Astrocyte of the spinal cord (primary cell): ENCODE measurements around the gene PATJ.
"Not testable (repeated sequence)": the region's sequence is repeated elsewhere in the genome, so short reads cannot be mapped to it uniquely, and the experiment has no call there.

Source experiments
- DNase-seq: peaks from one replicate; pipeline ENCODE4 v3.0.0; 2011; ENCODE audit warnings: low read depth, low spot score
- H3K4me3 ChIP-seq: 2 replicates; pipeline ENCODE4 v1.5.1; 2011; ENCODE audit warnings: low read depth, mild to moderate bottlenecking, low read length, moderate library complexity
- in situ Hi-C: cut with HindIII; loops from 2 replicates; pipeline ENCODE4 v1.10.0; 2017; ENCODE audit warnings: low sequenced_read_pairs
- TF ChIP-seq, protein P1 (sequence below): IDR thresholded peaks from 2 replicates; pipeline ENCODE4 v1.5.1; 2012; ENCODE audit warnings: low read depth, mild to moderate bottlenecking, low read length, inconsistent platforms

Gene PATJ

GRCh38 chr1:61779231-61779630 is 37.0 kb downstream of the PATJ start:
- no peak overlapping the region for H3K4me3 ChIP-seq
- in situ Hi-C loops, result no loop called here
- no peak for DNase-seq
- TF ChIP-seq, protein P1, sequence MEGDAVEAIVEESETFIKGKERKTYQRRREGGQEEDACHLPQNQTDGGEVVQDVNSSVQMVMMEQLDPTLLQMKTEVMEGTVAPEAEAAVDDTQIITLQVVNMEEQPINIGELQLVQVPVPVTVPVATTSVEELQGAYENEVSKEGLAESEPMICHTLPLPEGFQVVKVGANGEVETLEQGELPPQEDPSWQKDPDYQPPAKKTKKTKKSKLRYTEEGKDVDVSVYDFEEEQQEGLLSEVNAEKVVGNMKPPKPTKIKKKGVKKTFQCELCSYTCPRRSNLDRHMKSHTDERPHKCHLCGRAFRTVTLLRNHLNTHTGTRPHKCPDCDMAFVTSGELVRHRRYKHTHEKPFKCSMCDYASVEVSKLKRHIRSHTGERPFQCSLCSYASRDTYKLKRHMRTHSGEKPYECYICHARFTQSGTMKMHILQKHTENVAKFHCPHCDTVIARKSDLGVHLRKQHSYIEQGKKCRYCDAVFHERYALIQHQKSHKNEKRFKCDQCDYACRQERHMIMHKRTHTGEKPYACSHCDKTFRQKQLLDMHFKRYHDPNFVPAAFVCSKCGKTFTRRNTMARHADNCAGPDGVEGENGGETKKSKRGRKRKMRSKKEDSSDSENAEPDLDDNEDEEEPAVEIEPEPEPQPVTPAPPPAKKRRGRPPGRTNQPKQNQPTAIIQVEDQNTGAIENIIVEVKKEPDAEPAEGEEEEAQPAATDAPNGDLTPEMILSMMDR, result no peak

DNA sequence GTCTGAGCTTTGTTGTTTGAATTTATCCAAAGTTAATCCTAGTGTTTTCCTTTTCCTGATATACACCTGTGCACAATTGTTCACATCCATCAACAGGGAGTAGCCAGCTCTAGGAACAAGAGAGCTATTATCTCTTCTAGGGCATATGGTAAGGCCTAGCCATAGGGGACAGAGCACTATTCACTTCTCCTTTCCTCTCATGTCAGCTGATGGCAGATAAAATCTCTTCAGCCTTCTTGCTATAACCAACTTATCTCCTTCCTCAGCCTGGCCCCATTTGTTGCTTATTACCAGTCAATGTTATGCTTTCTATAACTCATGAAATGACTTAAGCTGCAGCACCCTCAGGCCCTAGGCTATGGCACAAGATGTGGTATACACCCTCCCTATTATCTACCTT is 38.9 kb downstream of the PATJ start:
- H3K4me3 ChIP-seq, result no peak overlapping the region
- TF ChIP-seq, protein P1, result no peak
- no peak for DNase-seq
- in situ Hi-C loops, result no loop called here

DNA sequence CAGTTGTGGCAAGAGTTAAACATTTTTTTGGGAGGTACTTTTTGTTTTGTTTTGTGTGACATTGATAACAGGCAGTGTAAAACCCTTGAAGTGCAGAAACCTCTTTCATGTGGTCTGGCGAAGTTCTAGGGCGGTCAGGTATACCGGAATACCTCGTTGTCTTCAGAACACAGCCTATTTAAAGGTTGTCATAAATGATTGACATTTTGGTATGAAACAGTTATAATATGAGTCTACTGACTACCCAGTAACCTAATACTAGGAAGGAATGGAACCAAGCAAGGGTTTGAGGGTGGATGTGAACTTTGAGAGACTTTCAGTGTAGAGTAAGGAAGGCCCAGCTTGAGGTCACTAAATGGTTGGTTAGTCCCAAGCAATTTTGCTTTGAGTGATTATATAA is 40.5 kb downstream of the PATJ start:
- TF ChIP-seq, protein P1, result no peak
- no peak overlapping the region for H3K4me3 ChIP-seq
- in situ Hi-C loops, result no loop called here

GRCh38 chr1:61784726-61785125 is 42.4 kb downstream of the PATJ start:
- in situ Hi-C loops, result no loop called here
- H3K4me3 ChIP-seq, result no peak overlapping the region
- DNase-seq, result no peak
- TF ChIP-seq, protein P1, result no peak

More for the DNA sequence above, 40.5 kb downstream of the PATJ start:
- DNase-seq, result no peak

DNA sequence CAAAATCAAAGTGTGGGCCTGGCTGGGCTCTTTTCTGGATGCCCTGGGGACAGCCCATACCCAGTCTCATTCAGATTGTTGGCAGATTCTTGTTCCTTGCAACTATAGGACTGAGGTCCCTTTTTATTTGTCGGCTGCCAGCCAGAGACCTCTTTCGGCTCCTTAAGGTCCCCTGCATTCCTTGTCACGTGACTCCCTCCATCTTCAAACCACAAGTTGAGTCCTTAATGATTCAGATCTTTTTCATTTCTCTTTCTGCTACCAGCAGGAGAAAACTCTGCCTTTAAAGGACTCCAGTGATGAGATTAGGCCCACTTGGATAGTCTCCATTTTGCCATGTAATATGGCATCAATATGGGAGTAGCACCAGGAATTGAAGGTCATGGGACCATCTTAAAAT is 48.6 kb downstream of the PATJ start:
- no peak overlapping the region for H3K4me3 ChIP-seq
- in situ Hi-C loops, result no loop called here
- TF ChIP-seq, protein P1, result no peak
- no peak for DNase-seq

DNA sequence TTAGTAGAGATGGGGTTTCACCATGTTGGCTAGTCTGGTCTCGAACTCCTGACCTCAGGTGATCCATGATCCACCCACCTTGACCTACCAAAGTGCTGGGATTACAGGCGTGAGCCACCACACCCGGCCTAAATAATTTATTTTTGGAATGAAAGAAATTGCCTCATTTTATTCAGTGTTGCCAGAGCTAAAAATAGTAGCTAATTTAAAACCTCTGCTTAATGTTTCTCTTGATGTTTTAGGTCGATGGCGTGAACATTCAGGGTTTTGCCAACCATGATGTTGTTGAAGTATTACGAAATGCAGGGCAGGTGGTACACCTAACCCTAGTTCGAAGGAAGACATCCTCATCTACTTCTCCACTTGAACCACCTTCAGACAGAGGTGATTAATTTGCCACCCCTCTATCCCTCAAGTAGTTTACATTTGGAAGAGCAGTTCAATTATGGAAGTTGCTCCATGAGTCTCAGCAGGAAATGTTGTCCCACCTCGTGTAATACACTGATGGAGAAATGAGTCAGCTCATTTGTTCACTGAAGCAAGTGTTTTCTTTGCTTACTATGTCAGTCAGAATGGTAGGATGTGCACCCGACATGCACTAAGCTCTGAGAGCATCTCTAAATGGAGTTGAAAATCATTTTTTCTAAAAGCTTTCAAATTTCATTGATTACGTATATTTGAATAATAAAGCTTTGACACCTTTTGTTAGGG is 54.9 kb downstream of the PATJ start:
- DNase-seq, result peak; percentile 53
- no peak overlapping the region for H3K4me3 ChIP-seq
- in situ Hi-C loops, result no loop called here
- TF ChIP-seq, protein P1, result no peak

GRCh38 chr1:61801047-61801446 is 58.8 kb downstream of the PATJ start:
- in situ Hi-C loops, H3K4me3 ChIP-seq, DNase-seq: not testable (repeated sequence)
